Central memory CD8-positive, alpha-beta T cell (primary cell): ENCODE data around the gene PEF1.
A peak's percentile ranks its signal among the peaks of the same experiment; 100 is the strongest.

Experiments used
- ATAC-seq: fragments of 150-1000 bp; cut with Tn5 transposase; replicated peaks from 2 replicates; pipeline ENCODE4 v1.10.0; 2022; ENCODE audit warnings: mild to moderate bottlenecking, moderate FRiP score, moderate number of reproducible peaks; ENCODE audit not compliant: poor library complexity, severe bottlenecking; ENCODE audit errors: extremely low read depth
- DNase-seq, 2 donors: peaks; one replicate each; pipeline ENCODE4 v3.0.0; 2021; ENCODE audit warnings: low spot score in 2 of 2
- H3K27ac Mint-ChIP-seq: one replicate; pipeline ENCODE4 v1.8.0; 2022; ENCODE audit warnings: low read depth, mild to moderate bottlenecking, moderate library complexity, mixed read lengths
- H3K27me3 Mint-ChIP-seq: one replicate; pipeline ENCODE4 v1.8.0; 2022; ENCODE audit warnings: mixed read lengths
- H3K36me3 Mint-ChIP-seq: one replicate; pipeline ENCODE4 v1.8.0; 2022; ENCODE audit warnings: mild to moderate bottlenecking, moderate library complexity, mixed read lengths; ENCODE audit not compliant: insufficient read depth
- H3K4me1 Mint-ChIP-seq: one replicate; pipeline ENCODE4 v1.8.0; 2022; ENCODE audit warnings: mixed read lengths
- H3K4me3 Mint-ChIP-seq: one replicate; pipeline ENCODE4 v1.8.0; 2022; ENCODE audit warnings: mild to moderate bottlenecking, moderate library complexity, mixed read lengths
- H3K9me3 Mint-ChIP-seq: one replicate; pipeline ENCODE4 v1.8.0; 2022; ENCODE audit warnings: mixed read lengths

The PEF1 gene

DNA sequence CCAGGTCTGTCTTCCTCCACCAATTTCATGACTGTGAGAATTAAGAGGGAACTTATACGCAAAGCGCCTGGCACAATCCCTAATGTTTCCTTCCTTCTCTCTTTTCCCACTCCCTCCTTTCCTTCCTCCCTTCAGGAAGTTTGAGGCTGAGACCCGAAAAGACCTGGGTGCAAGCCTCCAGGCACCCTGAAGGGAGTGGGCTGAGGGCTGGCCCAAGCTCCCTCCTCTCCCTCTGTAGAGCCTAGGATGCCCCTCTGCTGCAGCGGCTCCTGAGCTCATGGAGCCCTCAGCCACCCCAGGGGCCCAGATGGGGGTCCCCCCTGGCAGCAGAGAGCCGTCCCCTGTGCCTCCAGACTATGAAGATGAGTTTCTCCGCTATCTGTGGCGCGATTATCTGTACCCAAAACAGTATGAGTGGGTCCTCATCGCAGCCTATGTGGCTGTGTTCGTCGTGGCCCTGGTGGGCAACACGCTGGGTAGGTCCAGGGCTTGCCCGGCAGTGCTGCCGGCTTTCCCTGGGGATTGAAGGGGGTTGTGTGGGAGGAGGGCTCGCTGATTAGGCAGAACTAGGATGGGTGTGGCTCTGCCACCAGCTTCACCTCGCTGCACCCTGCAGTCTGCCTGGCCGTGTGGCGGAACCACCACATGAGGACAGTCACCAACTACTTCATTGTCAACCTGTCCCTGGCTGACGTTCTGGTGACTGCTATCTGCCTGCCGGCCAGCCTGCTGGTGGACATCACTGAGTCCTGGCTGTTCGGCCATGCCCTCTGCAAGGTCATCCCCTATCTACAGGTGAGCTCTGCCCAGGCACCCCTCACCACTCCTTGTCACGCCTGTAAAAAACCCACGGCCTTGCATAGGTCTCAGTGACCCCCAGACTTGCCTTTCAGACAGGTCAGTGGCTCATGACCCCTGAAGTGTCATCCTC is 25.5 kb downstream of the PEF1 start:
- ATAC-seq (no peak), DNase-seq (no peak)
- peaks cover 4% of the 10 kb centered on the region for H3K36me3 Mint-ChIP-seq
- peaks cover 44% of the 10 kb centered on the region for H3K27me3 Mint-ChIP-seq
- H3K4me3 Mint-ChIP-seq, result peak overlapping the region; percentile 42
- peaks cover 7% of the 10 kb centered on the region for H3K4me1 Mint-ChIP-seq
- H3K9me3 Mint-ChIP-seq, result no peaks in the 10 kb centered on the region
- H3K27ac Mint-ChIP-seq, result no peak overlapping the region

DNA sequence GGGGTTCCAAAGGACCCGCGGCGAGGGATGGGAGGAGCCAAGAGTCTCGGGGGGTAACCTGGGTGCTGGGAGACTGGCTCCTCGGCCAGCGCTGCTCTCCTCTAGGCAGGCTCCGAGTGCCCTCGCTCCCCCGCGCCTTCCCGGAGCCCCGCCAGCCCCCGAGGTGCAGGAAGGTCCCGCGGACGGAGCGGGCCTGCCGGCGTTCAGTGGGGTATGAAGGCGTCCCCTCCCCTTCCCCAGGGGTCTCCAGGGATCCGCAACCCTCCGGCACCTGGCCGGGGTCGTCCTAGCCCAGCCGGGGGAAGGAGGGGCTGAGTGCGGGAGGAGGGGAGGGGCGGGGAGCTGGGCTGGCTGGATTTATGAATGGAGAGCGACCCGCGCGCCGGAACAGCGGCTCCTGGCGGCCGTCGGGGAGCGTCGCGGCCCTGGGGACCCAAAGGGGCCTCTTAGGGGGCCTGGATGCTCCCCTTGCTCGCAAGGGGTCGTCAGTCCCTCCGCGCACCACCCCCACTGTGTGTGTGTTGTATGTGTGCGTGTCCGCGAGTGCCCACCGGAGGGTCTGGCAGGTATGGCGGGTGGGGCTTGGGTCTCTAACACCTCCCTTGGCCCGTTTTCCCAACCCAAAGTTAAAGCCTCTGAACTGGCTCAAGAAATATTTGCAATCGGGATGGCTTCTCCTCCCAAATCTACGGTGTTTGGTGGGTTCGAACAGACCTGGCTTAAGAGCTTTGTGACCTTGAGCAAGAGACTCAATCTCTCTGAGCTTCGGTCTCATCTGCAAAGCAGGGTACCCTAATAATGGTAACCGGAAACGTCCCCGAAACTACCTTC is 26.5 kb downstream of the PEF1 start:
- Mint-ChIP-seq H3K27ac (no peak overlapping the region), H3K36me3 (peaks cover 4% of the 10 kb centered on the region), H3K27me3 (peaks cover 44% of the 10 kb centered on the region), H3K4me3 (peak overlapping the region; percentile 70), H3K4me1 (peaks cover 7% of the 10 kb centered on the region), H3K9me3 (no peaks in the 10 kb centered on the region)
- DNase-seq, result peak in 1 of 2 donors; percentile 30
- ATAC-seq, result no peak

DNA sequence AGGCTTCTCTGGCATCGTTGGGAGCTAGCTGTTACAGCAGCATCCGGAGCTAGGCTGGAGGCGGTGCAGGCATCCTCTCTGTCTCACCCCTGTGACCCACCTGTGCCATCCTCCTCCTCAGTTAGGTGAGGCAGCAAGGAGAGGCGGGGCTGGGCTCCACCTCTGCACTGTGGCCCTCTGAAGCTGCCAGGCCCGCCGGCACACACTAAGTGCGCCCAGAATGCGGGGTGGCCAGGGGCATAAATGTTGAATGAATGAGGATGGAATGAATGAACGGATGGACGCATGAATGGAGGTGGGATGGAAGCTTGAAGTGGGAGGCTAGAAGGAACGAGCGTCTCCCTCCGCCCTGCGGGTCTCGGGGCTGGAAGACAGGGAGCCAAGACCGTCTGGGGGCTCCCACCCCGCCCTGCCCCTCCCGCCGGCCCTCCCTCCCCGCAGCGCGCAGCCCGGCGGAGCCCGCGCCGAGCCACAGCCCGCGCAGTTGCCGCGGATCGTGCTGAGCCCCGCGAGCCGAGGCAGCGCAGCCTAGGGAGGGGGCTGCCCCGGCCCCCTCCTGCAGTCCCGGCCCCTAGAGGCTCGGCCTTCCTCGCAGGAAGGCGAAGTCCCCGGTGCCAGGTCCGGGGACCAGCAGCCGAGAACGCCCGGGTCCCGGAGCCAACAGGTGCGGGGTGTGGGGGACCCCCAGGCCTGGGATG is 27.3 kb downstream of the PEF1 start, which contains the start of gene HCRTR1:
Gene HCRTR1 (plus strand): TSS at position 472 of the 698 bp plus-strand sequence. CDS start 1,504 bp downstream, outside the sequence.
- no peak for DNase-seq
- Mint-ChIP-seq H3K27ac (no peak within 1 kb of the TSS), H3K4me1 (peaks cover 7% of the 10 kb centered on the region), H3K4me3 (peak within 1 kb of the TSS; percentile 70), H3K36me3 (peaks cover 3% of the 10 kb centered on the region), H3K9me3 (no peaks in the 10 kb centered on the region), H3K27me3 (peaks cover 44% of the 10 kb centered on the region)
- ATAC-seq, result no peak

DNA sequence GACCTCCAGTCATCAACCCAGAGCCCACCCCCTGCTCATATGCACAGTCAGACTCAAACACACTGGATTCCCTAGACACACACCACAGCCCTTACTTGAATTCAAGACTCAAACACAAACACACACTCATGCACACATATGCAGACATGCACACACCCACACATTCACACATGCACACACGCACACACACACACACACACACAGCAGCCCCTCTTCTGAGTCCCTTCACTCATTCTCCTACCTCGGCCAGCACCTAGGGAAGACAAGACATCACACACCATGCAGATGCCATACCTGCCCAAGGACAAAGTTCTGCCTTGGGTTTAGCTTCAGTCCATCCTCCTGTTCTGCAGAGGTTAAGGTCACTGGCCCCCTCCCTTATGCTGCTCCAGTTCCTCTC is 28.7 kb downstream of the PEF1 start:
- ATAC-seq (no peak), DNase-seq (no peak)
- peaks cover 7% of the 10 kb centered on the region for H3K4me1 Mint-ChIP-seq
- peaks cover 44% of the 10 kb centered on the region for H3K27me3 Mint-ChIP-seq
- H3K4me3 Mint-ChIP-seq, result no peak overlapping the region
- no peaks in the 10 kb centered on the region for H3K9me3 Mint-ChIP-seq
- H3K36me3 Mint-ChIP-seq, result no peaks in the 10 kb centered on the region
- H3K27ac Mint-ChIP-seq, result no peak overlapping the region

DNA sequence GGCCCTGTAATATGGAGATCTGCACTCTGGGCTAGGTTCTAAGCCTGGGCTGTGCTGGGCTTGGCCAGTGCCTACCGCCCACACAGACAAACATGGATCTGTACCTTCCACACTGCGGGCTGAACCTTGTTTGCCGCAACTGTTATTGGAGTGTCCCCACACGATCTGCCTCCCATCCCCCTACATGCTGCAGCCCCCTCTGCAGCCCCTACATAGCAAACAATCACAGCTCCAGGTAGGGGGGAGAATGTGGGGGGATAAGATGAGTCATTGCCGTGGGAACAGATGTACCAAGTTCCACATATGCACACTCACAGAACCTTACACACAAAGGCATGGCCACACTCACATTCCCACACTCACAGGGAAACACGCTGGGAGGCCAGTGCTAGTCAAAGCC is 29.3 kb downstream of the PEF1 start:
- H3K36me3 Mint-ChIP-seq, result no peaks in the 10 kb centered on the region
- no peak for ATAC-seq
- H3K27ac Mint-ChIP-seq, result no peak overlapping the region
- peaks cover 7% of the 10 kb centered on the region for H3K4me1 Mint-ChIP-seq
- H3K27me3 Mint-ChIP-seq, result peaks cover 44% of the 10 kb centered on the region
- no peaks in the 10 kb centered on the region for H3K9me3 Mint-ChIP-seq
- no peak overlapping the region for H3K4me3 Mint-ChIP-seq
- no peak for DNase-seq

DNA sequence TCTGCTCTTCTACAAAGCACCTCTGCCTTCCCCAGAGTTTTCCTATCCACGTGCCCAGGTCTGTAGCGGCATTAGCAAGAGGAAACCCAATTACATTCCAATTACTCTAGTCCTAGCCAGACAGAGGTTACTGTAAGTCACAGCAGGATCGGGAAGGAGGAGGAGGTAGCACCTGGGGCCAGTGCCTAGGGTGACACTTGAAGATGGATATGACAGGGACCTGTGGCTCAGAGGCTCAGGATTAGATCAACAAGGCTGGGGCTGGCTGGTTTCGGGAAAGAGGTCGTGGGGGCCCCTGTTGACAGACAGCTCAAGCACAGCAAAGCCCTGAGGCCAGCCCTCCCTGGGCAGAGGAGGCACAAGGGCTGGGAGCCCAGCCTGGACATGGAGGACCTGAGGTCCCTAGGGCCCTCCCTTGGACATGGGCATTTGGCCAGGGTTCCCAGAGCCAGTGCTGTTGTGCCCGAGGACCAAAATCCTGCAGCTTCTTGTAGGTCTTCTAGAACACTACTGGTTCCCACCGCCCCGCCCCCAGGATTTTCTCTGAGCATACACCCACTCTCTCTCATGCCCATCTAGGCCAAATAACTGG is 30.2 kb downstream of the PEF1 start:
- Mint-ChIP-seq H3K27me3 (peaks cover 38% of the 10 kb centered on the region), H3K4me1 (peaks cover 7% of the 10 kb centered on the region), H3K4me3 (no peak overlapping the region), H3K9me3 (no peaks in the 10 kb centered on the region), H3K27ac (no peak overlapping the region), H3K36me3 (no peaks in the 10 kb centered on the region)
- DNase-seq (no peak), ATAC-seq (no peak)

DNA sequence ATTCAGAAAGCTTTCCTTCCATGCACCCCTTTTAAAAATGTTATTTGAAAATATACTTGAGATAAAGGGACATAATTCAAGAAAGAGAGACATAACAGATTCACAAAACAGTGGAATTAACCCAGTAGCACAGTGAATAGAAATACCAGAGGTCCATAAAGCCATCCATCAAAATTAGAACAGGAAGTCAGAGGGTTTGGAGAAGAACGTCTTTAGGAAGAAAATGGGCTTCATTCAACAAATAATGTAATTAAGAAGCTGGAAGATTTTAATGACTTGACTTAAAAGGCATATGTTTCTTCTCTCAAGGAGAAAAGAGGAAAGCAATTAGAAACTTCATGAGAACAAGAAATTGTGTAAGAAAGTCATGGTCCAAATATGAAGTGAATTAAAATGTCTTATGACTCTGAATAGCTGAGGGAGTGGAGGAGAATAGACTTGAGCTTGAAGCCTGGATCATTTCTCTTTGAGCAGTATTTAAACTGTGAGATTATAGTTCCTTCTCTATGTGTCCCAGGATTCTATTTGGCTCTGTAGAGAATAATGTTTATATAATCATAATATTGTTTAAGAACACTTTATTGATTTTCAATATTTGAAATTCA is 35.1 kb downstream of the PEF1 start:
- Mint-ChIP-seq H3K36me3 (no peaks in the 10 kb centered on the region), H3K4me3 (no peak overlapping the region), H3K27me3 (peaks cover 8% of the 10 kb centered on the region), H3K9me3 (no peaks in the 10 kb centered on the region), H3K4me1 (no peaks in the 10 kb centered on the region), H3K27ac (no peak overlapping the region)
- DNase-seq, result no peak
- no peak for ATAC-seq

DNA sequence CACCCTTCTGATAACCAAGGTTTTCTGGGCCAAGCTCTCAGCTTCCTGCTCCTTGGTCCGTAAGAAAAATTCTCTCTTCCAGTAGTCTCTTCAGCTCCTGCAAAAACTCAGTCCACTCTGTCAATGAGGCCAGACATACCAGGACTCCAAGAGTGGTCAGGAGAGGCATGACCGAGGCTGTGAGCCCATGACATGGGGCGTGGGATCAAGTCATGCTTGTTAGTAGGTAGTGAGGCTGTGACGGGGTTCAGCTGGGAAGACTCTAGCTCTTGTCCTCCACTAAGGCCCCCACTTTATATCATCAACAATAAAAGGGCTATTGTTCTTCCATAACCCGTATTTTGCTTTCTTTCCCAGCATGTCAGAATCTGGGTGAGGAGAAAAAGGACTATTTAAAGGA is 37.3 kb downstream of the PEF1 start:
- Mint-ChIP-seq H3K4me3 (no peak overlapping the region), H3K27me3 (peaks cover 8% of the 10 kb centered on the region), H3K9me3 (no peaks in the 10 kb centered on the region), H3K36me3 (no peaks in the 10 kb centered on the region), H3K4me1 (no peaks in the 10 kb centered on the region), H3K27ac (no peak overlapping the region)
- DNase-seq (no peak), ATAC-seq (no peak)

DNA sequence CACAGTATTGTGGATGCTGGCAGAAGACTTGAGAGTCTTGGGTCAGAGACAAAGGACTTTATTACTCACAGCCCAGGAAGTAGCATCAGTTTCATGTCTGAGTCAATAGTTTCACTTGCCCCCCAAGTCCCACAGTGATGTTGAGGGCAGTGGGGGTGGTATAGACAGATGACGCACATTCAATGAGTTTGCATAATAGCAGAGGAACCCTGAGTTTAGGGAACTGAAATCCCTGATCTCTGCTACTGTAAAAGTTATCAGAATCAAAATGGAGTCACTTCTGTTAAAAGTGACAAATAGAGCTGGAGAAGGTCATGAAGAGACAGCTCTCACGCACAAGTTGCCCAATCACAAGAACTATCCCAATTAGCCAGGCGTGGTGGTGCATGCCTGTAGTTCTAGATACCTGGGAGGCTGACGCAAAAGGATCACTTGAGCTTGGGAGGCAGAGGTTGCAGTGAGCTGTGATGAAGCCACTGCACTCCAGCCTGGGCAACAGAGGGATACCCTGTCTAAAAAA is 38.7 kb downstream of the PEF1 start:
- no peak overlapping the region for H3K27ac Mint-ChIP-seq
- DNase-seq (no peak), ATAC-seq (no peak)
- peaks cover 8% of the 10 kb centered on the region for H3K27me3 Mint-ChIP-seq
- H3K4me3 Mint-ChIP-seq, result no peak overlapping the region
- no peaks in the 10 kb centered on the region for H3K36me3 Mint-ChIP-seq
- H3K9me3 Mint-ChIP-seq, result no peaks in the 10 kb centered on the region
- no peaks in the 10 kb centered on the region for H3K4me1 Mint-ChIP-seq

DNA sequence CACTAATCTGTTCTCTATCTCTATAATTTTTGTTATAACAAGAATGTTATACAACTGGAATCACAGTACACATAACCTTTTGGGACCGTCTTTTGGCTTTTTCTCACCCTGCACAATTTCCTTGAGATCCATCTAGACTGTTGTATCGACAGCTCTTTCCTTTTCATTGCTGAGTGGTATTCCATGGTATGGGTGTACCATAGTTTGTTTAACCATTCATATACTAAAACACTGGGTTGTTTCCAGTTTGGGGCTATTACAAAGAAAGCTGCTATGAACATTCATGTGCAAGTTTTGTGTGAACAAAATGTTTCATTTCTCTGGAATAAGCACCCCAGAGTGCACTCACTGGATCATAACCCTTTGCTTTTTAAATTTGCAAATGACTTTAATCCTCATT is 42.6 kb downstream of the PEF1 start:
- H3K36me3 Mint-ChIP-seq, result no peaks in the 10 kb centered on the region
- H3K9me3 Mint-ChIP-seq, result no peaks in the 10 kb centered on the region
- H3K27me3 Mint-ChIP-seq, result no peaks in the 10 kb centered on the region
- H3K27ac Mint-ChIP-seq, result no peak overlapping the region
- H3K4me1 Mint-ChIP-seq, result no peaks in the 10 kb centered on the region
- DNase-seq, result no peak
- ATAC-seq, result no peak
- H3K4me3 Mint-ChIP-seq, result no peak overlapping the region

DNA sequence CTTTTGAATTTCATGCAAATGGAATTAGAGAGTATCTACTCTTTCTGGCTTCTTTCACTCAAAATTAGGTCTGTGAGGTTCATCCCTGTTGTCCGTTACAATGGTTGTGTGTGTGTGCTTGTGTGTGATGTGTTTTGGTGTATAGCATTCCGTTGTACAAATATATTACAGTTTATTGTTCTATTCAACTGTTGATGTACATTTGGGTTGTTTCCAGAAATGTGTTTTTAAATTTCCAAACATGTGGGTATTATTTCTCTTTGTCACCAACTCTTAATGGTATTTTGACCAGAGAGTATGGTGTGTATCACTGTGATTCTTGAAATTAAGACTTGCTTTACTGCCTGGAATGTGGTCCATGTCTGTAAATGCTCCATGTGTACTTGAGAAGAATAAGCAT is 44.0 kb downstream of the PEF1 start:
- H3K36me3 Mint-ChIP-seq, result no peaks in the 10 kb centered on the region
- DNase-seq (no peak), ATAC-seq (no peak)
- no peak overlapping the region for H3K4me3 Mint-ChIP-seq
- H3K27me3 Mint-ChIP-seq, result no peaks in the 10 kb centered on the region
- H3K4me1 Mint-ChIP-seq, result no peaks in the 10 kb centered on the region
- H3K9me3 Mint-ChIP-seq, result no peaks in the 10 kb centered on the region
- no peak overlapping the region for H3K27ac Mint-ChIP-seq

DNA sequence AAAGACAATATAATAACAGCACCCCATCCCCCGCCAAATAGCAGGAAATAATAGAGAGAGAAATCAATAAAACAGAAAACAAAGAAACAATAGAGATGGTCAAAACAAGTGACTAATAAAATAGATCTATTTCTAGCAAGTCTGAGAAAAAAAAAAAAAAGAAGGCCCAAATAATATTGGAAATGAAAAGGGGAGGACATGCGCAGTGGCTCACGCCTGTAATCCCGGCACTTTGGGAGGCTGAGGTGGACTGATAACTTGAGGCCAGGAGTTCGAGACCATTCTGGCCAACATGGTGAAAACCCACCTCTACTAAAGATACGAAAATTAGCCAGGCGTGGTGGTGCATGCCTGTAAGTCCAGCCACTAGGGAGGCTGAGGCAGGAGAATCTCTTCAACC is 45.7 kb downstream of the PEF1 start:
- ATAC-seq, result no peak
- no peak for DNase-seq
- peak overlapping the region; percentile 43 for H3K27ac Mint-ChIP-seq

More for the DNA sequence above, 45.7 kb downstream of the PEF1 start:
- H3K27me3 Mint-ChIP-seq, result no peaks in the 10 kb centered on the region
- H3K9me3 Mint-ChIP-seq, result no peaks in the 10 kb centered on the region
- no peaks in the 10 kb centered on the region for H3K36me3 Mint-ChIP-seq
- no peaks in the 10 kb centered on the region for H3K4me1 Mint-ChIP-seq
- H3K4me3 Mint-ChIP-seq, result no peak overlapping the region
